Brain microvascular endothelial cell (primary cell): ENCODE data around the gene THEM5.

Experiments
- DNase-seq: peaks from one replicate; pipeline ENCODE4 v3.0.0-alpha.2; 2020
- H3K27ac ChIP-seq: fragments of 250-450 bp; sonication (Bioruptor Pico); 2 replicates; pipeline ENCODE4 v1.5.1; 2020; ENCODE audit warnings: mild to moderate bottlenecking, moderate library complexity
- H3K27me3 ChIP-seq: fragments of 250-450 bp; sonication (Bioruptor Pico); replicated peaks from 2 replicates; pipeline ENCODE4 v1.5.1; 2020; ENCODE audit warnings: mild to moderate bottlenecking
- H3K36me3 ChIP-seq: fragments of 250-450 bp; sonication (Bioruptor Pico); replicated peaks from 2 replicates; pipeline ENCODE4 v1.5.1; 2020; ENCODE audit warnings: mild to moderate bottlenecking
- H3K4me3 ChIP-seq: 2 replicates; pipeline ENCODE4 v1.5.1; 2011; ENCODE audit warnings: low read depth, mild to moderate bottlenecking, control low read depth, low read length, moderate library complexity
- in situ Hi-C: cut with HindIII; loops from 2 replicates; pipeline ENCODE4 v1.10.0; 2017; ENCODE audit warnings: low sequenced_read_pairs, low pct_ligation_motif_present
- TF ChIP-seq, protein P1 (sequence below): IDR thresholded peaks from 2 replicates; pipeline ENCODE4 v1.5.1; 2011; ENCODE audit warnings: low read depth, mild to moderate bottlenecking, moderate library complexity, low read length, control low read depth, inconsistent platforms; ENCODE audit errors: missing control alignments

The THEM5 gene

DNA sequence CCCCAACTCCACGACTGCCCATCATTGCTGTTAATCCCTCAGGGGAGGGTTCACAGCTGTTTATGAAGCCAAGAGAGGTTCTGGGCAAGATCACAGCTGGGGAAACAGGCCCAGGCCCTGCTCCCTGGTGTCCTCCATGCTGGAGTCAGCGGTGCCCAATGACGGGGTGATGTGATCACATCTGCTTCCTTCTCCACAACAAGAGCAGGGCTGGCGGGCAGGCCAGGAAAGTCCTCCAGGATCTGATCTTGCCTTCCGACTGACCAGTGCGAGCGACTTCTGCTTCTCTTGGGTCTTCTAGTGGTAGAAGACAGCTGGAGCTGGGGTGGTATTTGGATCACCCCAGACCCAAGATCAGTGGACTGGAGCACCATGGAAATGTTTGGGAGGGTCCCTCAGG is 47.3 kb downstream of the THEM5 start:
- H3K4me3 ChIP-seq, result no peak overlapping the region
- TF ChIP-seq, protein P1, sequence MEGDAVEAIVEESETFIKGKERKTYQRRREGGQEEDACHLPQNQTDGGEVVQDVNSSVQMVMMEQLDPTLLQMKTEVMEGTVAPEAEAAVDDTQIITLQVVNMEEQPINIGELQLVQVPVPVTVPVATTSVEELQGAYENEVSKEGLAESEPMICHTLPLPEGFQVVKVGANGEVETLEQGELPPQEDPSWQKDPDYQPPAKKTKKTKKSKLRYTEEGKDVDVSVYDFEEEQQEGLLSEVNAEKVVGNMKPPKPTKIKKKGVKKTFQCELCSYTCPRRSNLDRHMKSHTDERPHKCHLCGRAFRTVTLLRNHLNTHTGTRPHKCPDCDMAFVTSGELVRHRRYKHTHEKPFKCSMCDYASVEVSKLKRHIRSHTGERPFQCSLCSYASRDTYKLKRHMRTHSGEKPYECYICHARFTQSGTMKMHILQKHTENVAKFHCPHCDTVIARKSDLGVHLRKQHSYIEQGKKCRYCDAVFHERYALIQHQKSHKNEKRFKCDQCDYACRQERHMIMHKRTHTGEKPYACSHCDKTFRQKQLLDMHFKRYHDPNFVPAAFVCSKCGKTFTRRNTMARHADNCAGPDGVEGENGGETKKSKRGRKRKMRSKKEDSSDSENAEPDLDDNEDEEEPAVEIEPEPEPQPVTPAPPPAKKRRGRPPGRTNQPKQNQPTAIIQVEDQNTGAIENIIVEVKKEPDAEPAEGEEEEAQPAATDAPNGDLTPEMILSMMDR, result no peak
- peaks cover 30% of the 10 kb centered on the region for H3K27me3 ChIP-seq
- H3K36me3 ChIP-seq, result no peaks in the 10 kb centered on the region
- no peak for DNase-seq
- in situ Hi-C loops, result no loop called here
- no peak overlapping the region for H3K27ac ChIP-seq

DNA sequence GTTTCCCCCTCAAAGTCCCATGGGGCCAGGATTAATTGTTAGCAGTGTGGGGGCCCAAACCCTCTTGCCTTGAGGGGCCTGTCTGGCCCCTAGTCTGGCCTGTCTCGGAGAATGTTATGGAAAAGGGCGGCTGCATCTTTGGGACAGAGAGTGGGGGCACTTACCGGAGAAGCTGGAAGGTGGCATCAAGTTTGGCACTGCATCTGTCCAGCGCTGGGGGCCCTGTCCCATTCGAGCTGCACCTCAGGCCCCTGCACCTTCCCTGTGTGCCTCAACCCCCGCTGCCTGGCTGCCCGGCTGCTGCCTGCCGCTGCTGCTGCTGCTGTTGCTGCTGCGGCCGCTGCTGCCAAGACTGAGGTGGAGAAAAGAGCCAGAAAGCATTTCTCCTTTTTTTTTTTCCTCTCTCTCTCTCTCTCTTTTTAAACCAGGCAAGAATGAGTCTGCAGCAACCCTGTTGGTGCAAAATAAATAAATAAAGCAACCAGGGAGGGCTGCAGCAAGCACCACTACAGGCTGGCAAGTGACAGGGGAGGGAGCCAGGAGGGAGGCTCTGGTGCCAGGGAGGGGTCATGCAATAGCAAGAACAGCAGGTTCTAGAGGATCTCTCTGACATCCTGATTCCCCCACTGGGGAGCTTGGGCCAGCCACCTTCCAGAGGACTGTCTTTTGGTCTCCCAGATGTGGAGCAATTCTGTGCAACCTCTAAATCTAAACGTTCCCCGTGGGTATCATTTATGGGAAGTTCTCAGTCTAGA is 48.3 kb downstream of the THEM5 start, which contains the start of gene LINGO4:
TSS of gene LINGO4 (minus strand) at position 354 of the 755 bp plus-strand sequence. CDS start 2,715 bp downstream, outside the sequence.
- Histone ChIP-seq H3K27ac (no peak within 1 kb of the TSS), H3K4me3 (no peak within 1 kb of the TSS), H3K27me3 (peaks cover 36% of the 10 kb centered on the region), H3K36me3 (no peaks in the 10 kb centered on the region)
- TF ChIP-seq, protein P1, result no peak
- DNase-seq, result no peak
- in situ Hi-C loops, result no loop called here

DNA sequence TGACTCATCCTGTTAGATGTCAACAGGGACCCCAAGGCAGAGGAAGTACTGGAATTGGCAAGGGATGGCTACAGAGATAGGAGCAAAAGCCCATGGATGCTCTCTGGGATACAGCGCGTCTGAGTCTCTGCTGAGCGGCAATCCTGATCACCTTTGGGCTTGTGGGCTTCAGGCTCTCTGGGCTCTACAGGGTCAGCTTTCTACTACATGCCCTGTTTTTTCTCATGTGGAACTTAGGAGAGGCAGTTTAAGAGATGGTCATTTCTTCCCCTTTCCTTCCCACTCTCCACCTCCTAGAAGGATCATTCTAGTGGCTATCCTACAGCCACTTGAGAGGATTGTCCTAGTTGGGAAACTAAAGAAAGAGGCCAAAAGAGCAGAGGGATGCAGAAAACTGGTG is 49.6 kb downstream of the THEM5 start:
- Histone ChIP-seq H3K4me3 (no peak overlapping the region), H3K36me3 (no peaks in the 10 kb centered on the region), H3K27ac (no peak overlapping the region), H3K27me3 (peaks cover 49% of the 10 kb centered on the region)
- in situ Hi-C loops, result no loop called here
- TF ChIP-seq, protein P1, result no peak
- no peak for DNase-seq

GRCh38 chr1:151803164-151803563 is 50.3 kb downstream of the THEM5 start:
- no peak overlapping the region for H3K4me3 ChIP-seq
- TF ChIP-seq, protein P1, result no peak
- H3K36me3 ChIP-seq, result no peaks in the 10 kb centered on the region
- peaks cover 52% of the 10 kb centered on the region for H3K27me3 ChIP-seq
- in situ Hi-C loops, result no loop called here
- DNase-seq, result no peak
- H3K27ac ChIP-seq, result no peak overlapping the region

- TF ChIP-seq, protein P1, result no peak
- in situ Hi-C loops, result no loop called here
Measured at GRCh38 chr1:151802372-151802771, 51.1 kb downstream of the THEM5 start.

More at GRCh38 chr1:151802372-151802771, 51.1 kb downstream of the THEM5 start:
- no peak overlapping the region for H3K27ac ChIP-seq
- no peaks in the 10 kb centered on the region for H3K36me3 ChIP-seq
- DNase-seq, result no peak
- H3K27me3 ChIP-seq, result peaks cover 53% of the 10 kb centered on the region
- H3K4me3 ChIP-seq, result no peak overlapping the region
